IMR-90 (cell line): Measurements from ENCODE around the gene PCSK5. TPM values are rescaled to one million over a fixed set of nuclear protein-coding genes. Genes with fewer than 3 reads are reported as not detected.

Experiments
- ATAC-seq: fragments of 200-7000 bp; cut with Tn5 transposase; 2 replicates; pipeline ENCODE4 v1.9.1; 2020; ENCODE audit warnings: low read depth, mild to moderate bottlenecking, moderate library complexity
- BruUV-seq: library from RNA; stranded (reverse); fragments of 400-500 nt; replicated peaks from 2 replicates; lab custom pipeline; 2021; lab: Mats Ljungman, UMichigan
- CTCF ChIA-PET: fragments of 300-600 bp; formaldehyde crosslinking; extraction: SDS; loops from one replicate; lab custom pipeline; 2021; ENCODE audit warnings: antibody characterized with exemption; lab: Yijun Ruan, JAX
- POLR2A ChIA-PET: fragments of 300-600 bp; sonication (Branson Sonifier 250); formaldehyde crosslinking; loops from one replicate; lab custom pipeline; 2022; ENCODE audit warnings: antibody characterized with exemption; ENCODE audit not compliant: unreplicated experiment; lab: Charles Lee
- DNase-seq: peaks from one replicate; pipeline ENCODE4 v3.0.0; 2013
- H2AFZ ChIP-seq: replicated peaks from 2 replicates; pipeline ENCODE3; 2013; ENCODE audit warnings: low read length, mild to moderate bottlenecking; ENCODE audit not compliant: poor library complexity
- H2AK5ac ChIP-seq: 2 replicates; pipeline ENCODE4 v1.6.1; 2013; ENCODE audit warnings: low read depth, low read length, inconsistent platforms
- H2AK9ac ChIP-seq: replicated peaks from 2 replicates; pipeline ENCODE3; 2013; ENCODE audit warnings: mild to moderate bottlenecking, low read depth, low read length, moderate library complexity; ENCODE audit not compliant: poor library complexity
- H2BK120ac ChIP-seq: 2 replicates; pipeline ENCODE4 v1.6.1; 2013; ENCODE audit warnings: low read depth, low read length, inconsistent platforms
- H2BK15ac ChIP-seq: 3 replicates; pipeline ENCODE4 v1.6.1; 2013; ENCODE audit warnings: low read depth, low read length, inconsistent platforms
- H2BK20ac ChIP-seq: 2 replicates; pipeline ENCODE4 v1.6.1; 2013; ENCODE audit warnings: low read depth, mild to moderate bottlenecking, inconsistent platforms, low read length, moderate library complexity
- H2BK5ac ChIP-seq: 2 replicates; pipeline ENCODE4 v1.6.1; 2013; ENCODE audit warnings: mild to moderate bottlenecking, low read depth, low read length, inconsistent platforms; ENCODE audit not compliant: poor library complexity, severe bottlenecking
- H3K14ac ChIP-seq: replicated peaks from 2 replicates; pipeline ENCODE4 v1.6.1; 2013; ENCODE audit warnings: low read depth, low read length, inconsistent platforms
- H3K18ac ChIP-seq: 2 replicates; pipeline ENCODE4 v1.6.1; 2013; ENCODE audit warnings: low read depth, low read length, control low read depth
- H3K23ac ChIP-seq: 2 replicates; pipeline ENCODE4 v1.6.1; 2013; ENCODE audit warnings: low read depth, low read length, inconsistent platforms
- H3K27ac ChIP-seq: 2 replicates; pipeline ENCODE4 v1.5.1; 2013; ENCODE audit warnings: mild to moderate bottlenecking, control low read depth, low read length; ENCODE audit not compliant: insufficient read depth
- H3K27me3 ChIP-seq: 2 replicates; pipeline ENCODE4 v1.6.1; 2013; ENCODE audit warnings: low read length; ENCODE audit not compliant: control insufficient read depth, insufficient read depth
- H3K36me3 ChIP-seq: 2 replicates; pipeline ENCODE4 v1.6.1; 2013; ENCODE audit warnings: low read length, mixed read lengths; ENCODE audit not compliant: control insufficient read depth, insufficient read depth
- H3K4ac ChIP-seq: 2 replicates; pipeline ENCODE4 v1.6.1; 2013; ENCODE audit warnings: low read depth, low read length, inconsistent platforms
- H3K4me1 ChIP-seq: 2 replicates; pipeline ENCODE4 v1.6.1; 2013; ENCODE audit warnings: low read length, mixed read lengths; ENCODE audit not compliant: control insufficient read depth, insufficient read depth
- H3K4me2 ChIP-seq: 2 replicates; pipeline ENCODE4 v1.6.1; 2013; ENCODE audit warnings: low read depth, mild to moderate bottlenecking, control low read depth, low read length, moderate library complexity
- H3K4me3 ChIP-seq: 2 replicates; pipeline ENCODE4 v1.5.1; 2013; ENCODE audit warnings: low read depth, mild to moderate bottlenecking, control low read depth, low read length, moderate library complexity; ENCODE audit not compliant: insufficient read depth
- H3K56ac ChIP-seq: 2 replicates; pipeline ENCODE4 v1.6.1; 2013; ENCODE audit warnings: low read length, inconsistent platforms; ENCODE audit not compliant: insufficient read depth; ENCODE audit errors: extremely low read depth
- H3K79me1 ChIP-seq, 2 experiments: 2 replicates each; pipeline ENCODE4 v1.6.1; 2013; ENCODE audit warnings: low read length in 2 of 2, inconsistent platforms in 1 of 2, low read depth in 1 of 2
- H3K9ac ChIP-seq: 2 replicates; pipeline ENCODE4 v1.6.1; 2013; ENCODE audit warnings: low read depth, low read length, control low read depth
- H3K9me1 ChIP-seq: 2 replicates; pipeline ENCODE4 v1.6.1; 2013; ENCODE audit warnings: low read length, inconsistent platforms; ENCODE audit not compliant: insufficient read depth
- H3K9me3 ChIP-seq: 2 replicates; pipeline ENCODE4 v1.6.1; 2013; ENCODE audit warnings: low read length; ENCODE audit not compliant: control insufficient read depth, insufficient read depth
- H4K20me1 ChIP-seq: 2 replicates; pipeline ENCODE4 v1.6.1; 2013; ENCODE audit warnings: low read length, inconsistent platforms; ENCODE audit not compliant: insufficient read depth
- H4K5ac ChIP-seq: 2 replicates; pipeline ENCODE4 v1.6.1; 2013; ENCODE audit warnings: mild to moderate bottlenecking, low read depth, low read length, control low read depth
- H4K8ac ChIP-seq, 2 experiments: 2 replicates each; pipeline ENCODE4 v1.6.1; 2013; ENCODE audit warnings: low read depth in 2 of 2, low read length in 2 of 2, control low read depth in 1 of 2, inconsistent platforms in 1 of 2
- H4K91ac ChIP-seq: 2 replicates; pipeline ENCODE4 v1.6.1; 2013; ENCODE audit warnings: low read depth, low read length, inconsistent platforms; ENCODE audit not compliant: insufficient read depth
- CEBPB ChIP-seq: IDR thresholded peaks from 2 replicates; pipeline ENCODE4 v1.6.1; 2012; ENCODE audit warnings: low read depth, low read length, improper control_type of control experiment
- CHD1 ChIP-seq: IDR thresholded peaks from 2 replicates; pipeline ENCODE4 v1.6.1; 2012; ENCODE audit warnings: low read depth, low read length, improper control_type of control experiment
- CTCF ChIP-seq: conservative IDR thresholded peaks from 2 replicates; pipeline ENCODE4 v1.5.1; 2012; ENCODE audit warnings: mild to moderate bottlenecking, low read depth, low read length, improper control_type of control experiment
- ELK1 ChIP-seq: fragments of 150-350 bp; IDR thresholded peaks from 2 replicates; pipeline ENCODE4 v1.6.1; 2016; ENCODE audit warnings: low read depth, mild to moderate bottlenecking, low read length, moderate library complexity, borderline replicate concordance
- MXI1 ChIP-seq: IDR thresholded peaks from 2 replicates; pipeline ENCODE4 v1.6.1; 2012; ENCODE audit warnings: low read depth, mild to moderate bottlenecking, low read length, moderate library complexity, borderline replicate concordance
- NFE2L2 ChIP-seq: fragments of 150-350 bp; IDR thresholded peaks from 2 replicates; pipeline ENCODE4 v1.6.1; 2016; ENCODE audit warnings: low read depth, mild to moderate bottlenecking, low read length
- POLR2A ChIP-seq: IDR thresholded peaks from 2 replicates; pipeline ENCODE4 v1.6.1; 2012; ENCODE audit warnings: mild to moderate bottlenecking, low read depth, low read length
- RAD21 ChIP-seq: IDR thresholded peaks from 2 replicates; pipeline ENCODE4 v1.6.1; 2012; ENCODE audit warnings: low read length, improper control_type of control experiment
- RFX5 ChIP-seq: IDR thresholded peaks from 2 replicates; pipeline ENCODE4 v1.8.0; 2012; ENCODE audit warnings: low read depth, mild to moderate bottlenecking, low read length, moderate library complexity
- SMC3 ChIP-seq: fragments of 150-350 bp; IDR thresholded peaks from 2 replicates; pipeline ENCODE4 v1.6.1; 2016; ENCODE audit warnings: low read depth, mild to moderate bottlenecking, antibody characterized with exemption, low read length, moderate library complexity
- USF2 ChIP-seq: fragments of 150-350 bp; IDR thresholded peaks from 2 replicates; pipeline ENCODE4 v1.6.1; 2017; ENCODE audit warnings: mild to moderate bottlenecking, antibody characterized with exemption, low read length, low read depth
- WGBS, 2 experiments: methylation state at CpG; one replicate each; pipeline versions ENCODE4 v1.1.5 to v1.1.7; 2013; ENCODE audit warnings: missing lambda C conversion rate in 2 of 2; ENCODE audit not compliant: insufficient read length in 1 of 2; ENCODE audit errors: extremely low coverage in 2 of 2; 5-methylcytosine and 5-hydroxymethylcytosine counted together
- dilution Hi-C: fragments of 300-500 bp; cut with HindIII; formaldehyde crosslinking; loops from one replicate; pipeline ENCODE4 v1.14.3; 2018; ENCODE audit warnings: low sequenced_read_pairs; ENCODE audit not compliant: unreplicated experiment
- in situ Hi-C: fragments of 300-500 bp; cut with MboI; formaldehyde crosslinking; loops from 3 replicates; pipeline ENCODE4 v1.14.3; 2019; ENCODE audit warnings: low sequenced_read_pairs, inconsistent platforms, mixed read lengths
- intact Hi-C: fragments of 100-400 bp; cut with micrococcal nuclease; formaldehyde crosslinking; loops from 2 replicates; pipeline ENCODE4 v1.10.0; 2022
- polyA plus RNA-seq, 3 experiments: library from polyadenylated mRNA; depleted of rRNA; stranded (reverse); fragments of >200 nt; gene quantifications; 2 replicates each; pipeline ENCODE4 v1.2.3, GENCODE V29; 2012; ENCODE audit warnings: low replicate concordance in 1 of 3
- total RNA-seq: library from RNA; depleted of rRNA; stranded (reverse); fragments of >200 nt; gene quantifications from 2 replicates; pipeline ENCODE4 v1.2.3, GENCODE V29; 2012

Gene PCSK5
- total and polyA plus RNA-seq, 2 of the 4 experiments (the other 2 are of a cell fraction), result 1.5 to 3.0 TPM

GRCh38 chr9:76085596-76085995, 195.1 kb downstream of the PCSK5 start:
- H2AFZ ChIP-seq, result no peak overlapping the region
- H3K9ac ChIP-seq, result no peak overlapping the region
- POLR2A ChIA-PET, result no interaction called here
- no peaks in the 10 kb centered on the region for H3K36me3 ChIP-seq
- no peak overlapping the region for H4K91ac ChIP-seq
- no peak overlapping the region for H4K8ac ChIP-seq
- no peak overlapping the region for H3K4me3 ChIP-seq
- no peak overlapping the region for H2BK5ac ChIP-seq
- no peaks in the 10 kb centered on the region for H3K79me1 ChIP-seq
- CTCF ChIA-PET, result interaction anchor here (1.7 kb wide), 1 partner anchor 217 kb away, joined by 6 read pairs; no protein-coding TSS in a partner anchor
- no peak overlapping the region for H3K27ac ChIP-seq
- no peak overlapping the region for H3K56ac ChIP-seq
- in situ Hi-C loops, result no loop called here
- no TSS peak for BruUV-seq
- no peak overlapping the region for H3K4ac ChIP-seq
- H3K9me1 ChIP-seq, result no peaks in the 10 kb centered on the region; the same call in 1 of the 2 replicates
- H3K18ac ChIP-seq, result no peak overlapping the region
- H3K14ac ChIP-seq, result no peak overlapping the region
- no peak overlapping the region for H2BK15ac ChIP-seq
- H2AK5ac ChIP-seq, result no peak overlapping the region
- no peak for ATAC-seq
- TF ChIP-seq RFX5 (no peak), USF2 (no peak), MXI1 (no peak), RAD21 (no peak), POLR2A (no peak), CHD1 (no peak), ELK1 (no peak), CEBPB (no peak), SMC3 (no peak), NFE2L2 (no peak), CTCF (no peak)
- H3K4me2 ChIP-seq, result no peak overlapping the region
- no peak overlapping the region for H4K5ac ChIP-seq
- H2BK120ac ChIP-seq, result no peak overlapping the region
- H3K9me3 ChIP-seq, result no peaks in the 10 kb centered on the region
- WGBS, 2 experiments, result no CpG with 5 or more reads among the region's 2 CpGs
- no peaks in the 10 kb centered on the region for H3K4me1 ChIP-seq
- no peak overlapping the region for H2BK20ac ChIP-seq
- no peak for DNase-seq
- intact Hi-C loops, result no loop called here
- H4K20me1 ChIP-seq, result no peaks in the 10 kb centered on the region
- no peak overlapping the region for H3K23ac ChIP-seq
- dilution Hi-C loops, result no loop called here
- no peak overlapping the region for H2AK9ac ChIP-seq
- H3K27me3 ChIP-seq, result no peaks in the 10 kb centered on the region
